ENCODE measurements around the gene RRAGD. TPM values are rescaled to one million over a fixed set of nuclear protein-coding genes. Genes with fewer than 3 reads are reported as not detected.

The RRAGD gene
- total and polyA plus RNA-seq, 2 donors from 2014 or later = 31.5 to 51.6 TPM

- TF ChIP-seq CTCF (IDR thresholded peaks at IDR 0.05; ENCODE audit: borderline replicate concordance, extremely low read depth, insufficient read depth) = no peak
- FAIRE-seq (no peak), DNase-seq (peak; percentile 89 to 94 (median 90))
- no peaks in the 10 kb centered on the region for H3K27me3 ChIP-seq (ENCODE audit: control insufficient read depth, insufficient read depth, low read length)
- no peak overlapping the region for H3K4me3 ChIP-seq (ENCODE audit: low read length in 3 of 3)
- peaks cover 0 to 5% (median 4%) of the 10 kb centered on the region in 3 donors for H3K4me1 ChIP-seq (ENCODE audit: control insufficient read depth in 2 of 3, insufficient read depth in 2 of 3, low read depth in 1 of 3, low read length in 3 of 3)
- intact Hi-C loops (cut with DNase I) = no loop called here
- H3K9ac ChIP-seq (ENCODE audit: low read length in 3 of 3) = peak overlapping the region in 1 of 3 donors; percentile 35
- no peaks in the 10 kb centered on the region for H3K9me3 ChIP-seq (ENCODE audit: control insufficient read depth in 2 of 3, insufficient read depth in 1 of 3, low read length in 3 of 3)
- H3K27ac ChIP-seq (ENCODE audit: low read depth in 2 of 2, low read length in 2 of 2) = peak overlapping the region; percentile 43 to 71
- no peaks in the 10 kb centered on the region for H3K36me3 ChIP-seq (ENCODE audit: control insufficient read depth in 2 of 3, insufficient read depth in 3 of 3, low read length in 3 of 3)
These were observed 36.4 kb downstream of the RRAGD start for GRCh38 chr6:89375427-89376267.

GRCh38 chr6:89372506-89372901 lies 39.6 kb downstream of the RRAGD start:
- FAIRE-seq (no peak), DNase-seq (no peak)
- H3K9me3 ChIP-seq (ENCODE audit: control insufficient read depth in 2 of 3, insufficient read depth in 1 of 3, low read length in 3 of 3) = no peaks in the 10 kb centered on the region
- peak overlapping the region in 1 of 3 donors; percentile 37 for H3K9ac ChIP-seq (ENCODE audit: low read length in 3 of 3)
- no peak for TF ChIP-seq CTCF (IDR thresholded peaks at IDR 0.05; ENCODE audit: borderline replicate concordance, extremely low read depth, insufficient read depth)
- H3K27me3 ChIP-seq (ENCODE audit: control insufficient read depth, insufficient read depth, low read length) = no peaks in the 10 kb centered on the region
- intact Hi-C loops (cut with DNase I) = no loop called here
- H3K4me3 ChIP-seq (ENCODE audit: low read length in 3 of 3) = no peak overlapping the region
- H3K36me3 ChIP-seq (ENCODE audit: control insufficient read depth in 2 of 3, insufficient read depth in 3 of 3, low read length in 3 of 3) = no peaks in the 10 kb centered on the region
- no peak overlapping the region for H3K27ac ChIP-seq (ENCODE audit: low read depth in 2 of 2, low read length in 2 of 2)
- H3K4me1 ChIP-seq (ENCODE audit: control insufficient read depth in 2 of 3, insufficient read depth in 2 of 3, low read depth in 1 of 3, low read length in 3 of 3) = peaks cover 0 to 9% (median 4%) of the 10 kb centered on the region in 3 donors

GRCh38 chr6:89371849-89372505 lies 40.1 kb downstream of the RRAGD start:
- H3K36me3 ChIP-seq (ENCODE audit: control insufficient read depth in 2 of 3, insufficient read depth in 3 of 3, low read length in 3 of 3) = no peaks in the 10 kb centered on the region
- intact Hi-C loops (cut with DNase I) = no loop called here
- H3K9me3 ChIP-seq (ENCODE audit: control insufficient read depth in 2 of 3, insufficient read depth in 1 of 3, low read length in 3 of 3) = no peaks in the 10 kb centered on the region
- H3K9ac ChIP-seq (ENCODE audit: low read length in 3 of 3) = peak overlapping the region in 1 of 3 donors; percentile 37
- H3K27me3 ChIP-seq (ENCODE audit: control insufficient read depth, insufficient read depth, low read length) = no peaks in the 10 kb centered on the region
- H3K4me1 ChIP-seq (ENCODE audit: control insufficient read depth in 2 of 3, insufficient read depth in 2 of 3, low read depth in 1 of 3, low read length in 3 of 3) = peaks cover 0 to 9% (median 4%) of the 10 kb centered on the region in 3 donors
- peak; percentile 53 to 84 (median 71) for DNase-seq
- FAIRE-seq = no peak
- H3K27ac ChIP-seq (ENCODE audit: low read depth in 2 of 2, low read length in 2 of 2) = no peak overlapping the region
- H3K4me3 ChIP-seq (ENCODE audit: low read length in 3 of 3) = no peak overlapping the region
- peak; percentile 84 for TF ChIP-seq CTCF (IDR thresholded peaks at IDR 0.05; ENCODE audit: borderline replicate concordance, extremely low read depth, insufficient read depth)

All from kidney (tissue), 14 donors.